ENCODE results near the gene KISS1R. TPM values are rescaled to one million over a fixed set of nuclear protein-coding genes. Genes with fewer than 3 reads are reported as not detected.

Gene KISS1R
- total RNA-seq, 4 donors from 2014 or later, result 0.29 TPM; not detected in 3

DNA sequence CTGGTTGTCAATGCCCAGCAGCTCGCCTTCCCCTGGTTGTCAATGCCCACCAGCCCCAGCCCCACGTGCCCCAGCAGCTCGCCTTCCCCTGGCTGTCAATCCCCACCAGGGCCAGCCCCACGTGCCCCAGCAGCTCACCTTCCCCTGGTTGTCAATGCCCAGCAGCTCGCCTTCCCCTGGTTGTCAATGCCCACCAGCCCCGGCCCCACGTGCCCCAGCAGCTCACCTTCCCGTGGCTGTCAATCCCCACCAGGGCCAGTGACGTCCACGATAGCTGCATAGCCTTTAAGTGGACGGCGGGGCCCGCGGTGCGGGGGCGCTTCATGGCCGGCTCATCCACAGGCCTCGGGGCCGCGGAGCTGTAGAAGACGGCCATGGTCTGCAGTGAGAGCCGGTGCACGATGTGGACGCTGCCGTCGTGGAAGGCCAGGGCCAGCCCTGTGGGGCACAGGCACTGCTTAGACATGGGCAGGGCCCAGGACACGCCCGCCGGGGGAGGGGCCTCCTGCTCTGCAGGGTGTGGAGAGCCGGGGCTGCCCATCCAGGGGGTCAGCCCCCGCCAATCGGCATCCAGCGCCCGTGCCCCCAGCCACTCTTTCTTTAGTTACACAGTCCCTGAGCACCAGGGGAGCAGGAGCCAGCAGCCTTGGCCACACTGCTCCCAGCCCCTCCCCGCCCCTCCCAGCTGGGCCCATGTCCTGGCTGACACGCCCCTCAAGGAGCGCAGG, 37.3 kb upstream of the KISS1R start:
- no peak overlapping the region for H3K4me3 ChIP-seq
- no peaks in the 10 kb centered on the region for H3K27me3 ChIP-seq
- WGBS, result 89% methylated on average over 11 of the region's 37 CpGs
- peaks cover 88% of the 10 kb centered on the region for H3K36me3 ChIP-seq
- no peak for DNase-seq (ENCODE audit: low spot score in 2 of 2)
- peaks cover 10% of the 10 kb centered on the region for H3K4me1 ChIP-seq
- no peak overlapping the region for H3K27ac ChIP-seq
- no peaks in the 10 kb centered on the region for H3K9me3 ChIP-seq
- no peak for TF ChIP-seq EP300 (IDR thresholded peaks at IDR 0.05)
- TF ChIP-seq, protein P1, sequence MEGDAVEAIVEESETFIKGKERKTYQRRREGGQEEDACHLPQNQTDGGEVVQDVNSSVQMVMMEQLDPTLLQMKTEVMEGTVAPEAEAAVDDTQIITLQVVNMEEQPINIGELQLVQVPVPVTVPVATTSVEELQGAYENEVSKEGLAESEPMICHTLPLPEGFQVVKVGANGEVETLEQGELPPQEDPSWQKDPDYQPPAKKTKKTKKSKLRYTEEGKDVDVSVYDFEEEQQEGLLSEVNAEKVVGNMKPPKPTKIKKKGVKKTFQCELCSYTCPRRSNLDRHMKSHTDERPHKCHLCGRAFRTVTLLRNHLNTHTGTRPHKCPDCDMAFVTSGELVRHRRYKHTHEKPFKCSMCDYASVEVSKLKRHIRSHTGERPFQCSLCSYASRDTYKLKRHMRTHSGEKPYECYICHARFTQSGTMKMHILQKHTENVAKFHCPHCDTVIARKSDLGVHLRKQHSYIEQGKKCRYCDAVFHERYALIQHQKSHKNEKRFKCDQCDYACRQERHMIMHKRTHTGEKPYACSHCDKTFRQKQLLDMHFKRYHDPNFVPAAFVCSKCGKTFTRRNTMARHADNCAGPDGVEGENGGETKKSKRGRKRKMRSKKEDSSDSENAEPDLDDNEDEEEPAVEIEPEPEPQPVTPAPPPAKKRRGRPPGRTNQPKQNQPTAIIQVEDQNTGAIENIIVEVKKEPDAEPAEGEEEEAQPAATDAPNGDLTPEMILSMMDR (IDR thresholded peaks at IDR 0.05), result no peak
- no peak for TF ChIP-seq POLR2AphosphoS5 (IDR thresholded peaks at IDR 0.05)
- no peak for TF ChIP-seq POLR2A (IDR thresholded peaks at IDR 0.05)

GRCh38 chr19:881385-882071, 35.6 kb upstream of the KISS1R start:
- Histone ChIP-seq H3K4me3 (no peak overlapping the region), H3K27ac (no peak overlapping the region), H3K9me3 (no peaks in the 10 kb centered on the region), H3K27me3 (no peaks in the 10 kb centered on the region), H3K4me1 (peaks cover 9% of the 10 kb centered on the region), H3K36me3 (peaks cover 88% of the 10 kb centered on the region)
- 99% methylated on average over 17 of the region's 34 CpGs for WGBS
- no peak for DNase-seq (ENCODE audit: low spot score in 2 of 2)
- no peak for TF ChIP-seq POLR2AphosphoS5 (IDR thresholded peaks at IDR 0.05)
- TF ChIP-seq EP300 (IDR thresholded peaks at IDR 0.05), result no peak
- no peak for TF ChIP-seq POLR2A (IDR thresholded peaks at IDR 0.05)
- TF ChIP-seq, protein P1 (IDR thresholded peaks at IDR 0.05), result no peak

- H3K9me3 ChIP-seq, result no peaks in the 10 kb centered on the region
- WGBS, result 88% methylated on average over 29 of the region's 30 CpGs
- no peak for DNase-seq (ENCODE audit: low spot score in 2 of 2)
- no peak overlapping the region for H3K4me3 ChIP-seq
- no peak overlapping the region for H3K27ac ChIP-seq
- H3K36me3 ChIP-seq, result peaks cover 86% of the 10 kb centered on the region
- no peaks in the 10 kb centered on the region for H3K27me3 ChIP-seq
- no peaks in the 10 kb centered on the region for H3K4me1 ChIP-seq
- no peak for TF ChIP-seq POLR2A (IDR thresholded peaks at IDR 0.05)
- TF ChIP-seq EP300 (IDR thresholded peaks at IDR 0.05), result no peak
- TF ChIP-seq POLR2AphosphoS5 (IDR thresholded peaks at IDR 0.05), result no peak
- TF ChIP-seq, protein P1 (IDR thresholded peaks at IDR 0.05), result no peak
Measured at GRCh38 chr19:882871-883497, 34.1 kb upstream of the KISS1R start.

- Histone ChIP-seq H3K27ac (no peak overlapping the region), H3K36me3 (peaks cover 91% of the 10 kb centered on the region), H3K4me1 (no peaks in the 10 kb centered on the region), H3K9me3 (no peaks in the 10 kb centered on the region), H3K27me3 (no peaks in the 10 kb centered on the region), H3K4me3 (no peak overlapping the region)
- 87% methylated on average over 22 of the region's 22 CpGs for whole genome bisulfite sequencing
- no peak for DNase-seq (ENCODE audit: low spot score in 2 of 2)
- no peak for TF ChIP-seq POLR2AphosphoS5 (IDR thresholded peaks at IDR 0.05)
- TF ChIP-seq POLR2A (IDR thresholded peaks at IDR 0.05), result no peak
- TF ChIP-seq EP300 (IDR thresholded peaks at IDR 0.05), result no peak
- TF ChIP-seq, protein P1 (IDR thresholded peaks at IDR 0.05), result no peak
Measured at GRCh38 chr19:883661-884211, 33.4 kb upstream of the KISS1R start.

Data from suprapubic skin (tissue), 4 donors.